Mucosa of rectum (tissue), 2 donors: Measurements from ENCODE around the gene LMO7.
A peak's percentile ranks its signal among the peaks of the same experiment; 100 is the strongest.
"Not testable (repeated sequence)": the region's sequence is repeated elsewhere in the genome, so short reads cannot be mapped to it uniquely, and the experiment has no call there.

Source experiments
- H3K27ac ChIP-seq, 2 donors: one replicate each; pipeline ENCODE4 v1.7.0; 2013; ENCODE audit warnings: inconsistent platforms in 2 of 2, low read depth in 2 of 2, low read length in 2 of 2
- H3K27me3 ChIP-seq, 2 donors: one replicate each; pipeline ENCODE4 v1.7.0; 2013; ENCODE audit warnings: low read length in 2 of 2; ENCODE audit not compliant: control insufficient read depth in 2 of 2, insufficient read depth in 2 of 2
- H3K36me3 ChIP-seq, 2 donors: one replicate each; pipeline ENCODE4 v1.7.0; 2013; ENCODE audit warnings: low read length in 2 of 2; ENCODE audit not compliant: control insufficient read depth in 2 of 2, insufficient read depth in 2 of 2
- H3K4me1 ChIP-seq, 2 donors: one replicate each; pipeline ENCODE4 v1.7.0; 2013; ENCODE audit warnings: low read length in 2 of 2, mild to moderate bottlenecking in 1 of 2; ENCODE audit not compliant: control insufficient read depth in 2 of 2, insufficient read depth in 2 of 2
- H3K4me3 ChIP-seq, 2 donors: one replicate each; pipeline ENCODE4 v1.7.0; 2013; ENCODE audit warnings: low read length in 2 of 2
- H3K9ac ChIP-seq, 2 donors: one replicate each; pipeline ENCODE4 v1.7.0; 2013; ENCODE audit warnings: low read length in 2 of 2, low read depth in 1 of 2, mild to moderate bottlenecking in 1 of 2
- H3K9me3 ChIP-seq, 2 donors: one replicate each; pipeline ENCODE4 v1.7.0; 2013; ENCODE audit warnings: low read length in 2 of 2; ENCODE audit not compliant: control insufficient read depth in 2 of 2
- donor health status: healthy.
- donor health status: Normal muscosa, but diverticular disease.

Gene LMO7

GRCh38 chr13:75792526-75793187 is 156.5 kb downstream of the LMO7 start:
- no peaks in the 10 kb centered on the region for H3K27me3 ChIP-seq
- no peak overlapping the region for H3K9ac ChIP-seq
- no peak overlapping the region for H3K4me3 ChIP-seq
- peak overlapping the region; percentile 27 to 52 for H3K27ac ChIP-seq
- peaks cover 24 to 44% of the 10 kb centered on the region in 2 donors for H3K4me1 ChIP-seq
- peaks cover 0 to 1% of the 10 kb centered on the region in 2 donors for H3K36me3 ChIP-seq
- H3K9me3 ChIP-seq: no peaks in the 10 kb centered on the region

DNA sequence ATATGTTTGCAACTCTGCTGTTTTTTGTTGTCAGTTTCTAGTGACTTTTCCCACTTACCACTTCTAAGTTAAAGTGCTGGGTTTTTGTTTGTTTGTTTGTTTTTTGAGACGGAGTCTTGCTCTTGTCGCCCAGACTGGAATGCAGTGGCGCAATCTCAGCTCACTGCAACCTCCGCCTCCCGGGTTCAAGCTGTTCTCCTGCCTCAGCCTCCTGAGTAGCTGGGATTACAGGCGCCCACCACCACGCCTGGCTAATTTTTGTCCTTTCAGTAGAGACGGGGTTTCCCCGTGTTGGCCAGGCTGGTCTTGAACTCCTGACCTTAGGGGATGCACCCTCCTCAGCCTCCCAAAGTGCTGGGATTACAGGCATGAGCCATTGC is 157.0 kb downstream of the LMO7 start:
- peaks cover 26 to 48% of the 10 kb centered on the region in 2 donors for H3K4me1 ChIP-seq
- H3K9me3 ChIP-seq, H3K27me3 ChIP-seq, H3K9ac ChIP-seq, H3K27ac ChIP-seq, H3K4me3 ChIP-seq, H3K36me3 ChIP-seq: not testable (repeated sequence)

DNA sequence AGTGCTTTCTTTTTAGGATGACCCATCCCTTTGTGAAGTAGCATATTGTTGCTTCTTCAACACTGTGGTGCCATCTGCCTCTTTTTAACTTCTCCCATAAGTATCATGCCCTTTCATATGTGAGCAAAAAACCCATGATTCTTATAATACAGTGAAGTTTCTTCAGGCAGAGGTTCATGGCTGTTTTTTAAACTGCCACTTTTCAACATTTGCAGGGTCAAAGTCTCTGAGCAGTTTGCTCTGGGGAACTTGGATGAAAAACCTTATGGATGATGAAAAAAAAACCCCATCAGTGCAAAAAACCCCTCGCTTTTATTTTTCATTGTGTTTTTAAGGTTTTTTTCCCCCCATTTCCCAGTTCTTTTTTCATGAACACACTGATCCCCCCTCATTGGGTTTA is 158.5 kb downstream of the LMO7 start:
- H3K27me3 ChIP-seq: no peaks in the 10 kb centered on the region
- H3K4me1 ChIP-seq: peaks cover 15 to 39% of the 10 kb centered on the region in 2 donors
- H3K36me3 ChIP-seq: peaks cover 0 to 2% of the 10 kb centered on the region in 2 donors
- no peaks in the 10 kb centered on the region for H3K9me3 ChIP-seq
- no peak overlapping the region for H3K27ac ChIP-seq
- no peak overlapping the region for H3K4me3 ChIP-seq
- no peak overlapping the region for H3K9ac ChIP-seq

DNA sequence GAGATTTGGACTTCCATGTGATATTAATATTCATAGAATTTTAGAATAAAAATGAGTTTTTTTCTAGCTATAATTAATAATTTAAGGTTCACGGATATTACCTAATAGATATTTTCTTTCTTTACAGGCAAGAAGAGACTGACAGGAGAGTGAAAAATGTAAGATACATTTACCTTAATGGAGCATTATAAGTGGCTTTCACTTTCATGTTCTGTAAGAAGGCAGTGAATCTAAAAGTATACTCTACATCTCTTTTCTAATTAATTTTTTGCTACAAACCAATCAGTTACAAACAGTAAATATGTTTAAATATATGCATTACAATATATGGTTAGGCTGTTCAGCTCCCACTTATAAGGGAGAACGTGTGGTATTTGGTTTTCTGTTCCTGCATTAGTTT is 159.1 kb downstream of the LMO7 start:
- no peaks in the 10 kb centered on the region for H3K27me3 ChIP-seq
- no peak overlapping the region for H3K27ac ChIP-seq
- no peaks in the 10 kb centered on the region for H3K9me3 ChIP-seq
- H3K36me3 ChIP-seq: peaks cover 0 to 2% of the 10 kb centered on the region in 2 donors
- H3K4me1 ChIP-seq: peaks cover 14 to 39% of the 10 kb centered on the region in 2 donors
- H3K4me3 ChIP-seq: no peak overlapping the region
- no peak overlapping the region for H3K9ac ChIP-seq

GRCh38 chr13:75796825-75797224 is 160.7 kb downstream of the LMO7 start:
- Histone ChIP-seq H3K9ac (no peak overlapping the region), H3K9me3 (no peaks in the 10 kb centered on the region), H3K4me3 (no peak overlapping the region), H3K27me3 (no peaks in the 10 kb centered on the region), H3K27ac (peak overlapping the region; percentile 63 to 76), H3K4me1 (peaks cover 12 to 42% of the 10 kb centered on the region in 2 donors), H3K36me3 (peaks cover 0 to 8% of the 10 kb centered on the region in 2 donors)

- Histone ChIP-seq H3K4me3 (no peak overlapping the region), H3K27ac (peak overlapping the region; percentile 63 to 76), H3K36me3 (peaks cover 0 to 8% of the 10 kb centered on the region in 2 donors), H3K9ac (no peak overlapping the region), H3K27me3 (no peaks in the 10 kb centered on the region), H3K9me3 (no peaks in the 10 kb centered on the region), H3K4me1 (peaks cover 8 to 38% of the 10 kb centered on the region in 2 donors)
Observed at GRCh38 chr13:75797239-75797638, 161.1 kb downstream of the LMO7 start.

DNA sequence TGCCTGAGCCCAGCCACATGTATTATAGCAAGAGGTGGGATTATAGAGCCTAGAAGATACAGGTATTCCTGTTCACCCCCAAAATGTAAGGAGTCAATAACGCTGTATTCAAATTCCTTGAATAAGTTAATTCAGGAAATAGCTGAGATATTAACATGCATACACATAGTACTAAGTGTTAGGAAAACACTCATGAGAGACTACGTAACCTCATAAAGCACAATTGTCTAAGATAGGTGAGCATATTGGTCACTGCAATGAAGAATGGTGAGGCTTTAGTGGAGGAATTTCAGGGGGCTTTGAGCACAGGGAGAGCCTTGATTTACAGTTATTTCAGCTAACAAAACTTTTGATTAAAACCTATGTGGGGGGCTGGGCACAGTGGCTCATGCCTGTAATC is 161.6 kb downstream of the LMO7 start:
- H3K27me3 ChIP-seq: no peaks in the 10 kb centered on the region
- peaks cover 0 to 8% of the 10 kb centered on the region in 2 donors for H3K36me3 ChIP-seq
- no peak overlapping the region for H3K4me3 ChIP-seq
- H3K27ac ChIP-seq: peak overlapping the region; percentile 63 to 76
- H3K9ac ChIP-seq: no peak overlapping the region
- H3K4me1 ChIP-seq: peaks cover 9 to 38% of the 10 kb centered on the region in 2 donors
- H3K9me3 ChIP-seq: no peaks in the 10 kb centered on the region

DNA sequence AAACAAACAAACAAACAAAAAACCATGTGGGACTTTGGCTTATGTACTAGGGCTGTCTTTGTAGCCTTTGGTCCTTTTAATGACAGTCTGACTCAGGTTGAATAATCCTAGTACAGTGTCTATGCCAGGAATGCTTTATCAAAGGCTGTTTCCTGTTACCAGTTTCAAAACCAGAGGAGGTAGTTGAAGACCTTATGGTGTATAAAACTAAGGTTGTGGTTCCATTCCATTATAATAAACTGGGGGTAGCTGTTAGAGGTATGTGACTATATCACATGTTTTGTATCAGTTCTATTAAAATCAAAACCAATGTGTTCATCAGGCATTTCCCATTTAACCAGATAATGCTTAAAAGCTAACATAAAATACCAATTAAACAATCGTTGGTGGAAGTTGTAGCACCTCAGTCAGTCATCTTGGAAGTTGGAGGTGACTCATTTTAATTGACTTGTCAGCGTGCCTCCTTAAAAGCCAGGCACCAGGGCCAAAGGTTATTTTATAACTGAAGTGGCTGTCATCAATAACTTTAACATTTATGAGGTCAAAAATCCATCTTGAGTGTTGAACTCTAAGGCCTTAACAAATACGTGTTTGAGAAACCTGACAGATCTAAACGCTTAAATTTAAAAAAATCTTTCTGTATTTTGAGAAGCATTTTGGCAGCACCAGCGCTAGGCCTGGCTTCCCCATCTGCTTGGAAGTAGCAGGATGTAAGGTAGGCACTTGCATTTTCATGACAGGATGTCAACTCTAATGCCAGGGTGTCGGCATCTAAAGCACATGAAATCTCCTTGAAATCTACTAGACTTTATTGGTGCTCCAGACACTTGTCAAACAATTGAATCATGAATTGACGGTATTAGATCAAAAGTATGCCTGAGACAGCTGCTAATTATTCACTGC is 162.5 kb downstream of the LMO7 start:
- Histone ChIP-seq H3K9ac (no peak overlapping the region), H3K9me3 (no peaks in the 10 kb centered on the region), H3K27me3 (no peaks in the 10 kb centered on the region), H3K36me3 (peaks cover 0 to 8% of the 10 kb centered on the region in 2 donors), H3K4me1 (peaks cover 12 to 43% of the 10 kb centered on the region in 2 donors), H3K4me3 (no peak overlapping the region), H3K27ac (peak overlapping the region; percentile 63 to 76)

DNA sequence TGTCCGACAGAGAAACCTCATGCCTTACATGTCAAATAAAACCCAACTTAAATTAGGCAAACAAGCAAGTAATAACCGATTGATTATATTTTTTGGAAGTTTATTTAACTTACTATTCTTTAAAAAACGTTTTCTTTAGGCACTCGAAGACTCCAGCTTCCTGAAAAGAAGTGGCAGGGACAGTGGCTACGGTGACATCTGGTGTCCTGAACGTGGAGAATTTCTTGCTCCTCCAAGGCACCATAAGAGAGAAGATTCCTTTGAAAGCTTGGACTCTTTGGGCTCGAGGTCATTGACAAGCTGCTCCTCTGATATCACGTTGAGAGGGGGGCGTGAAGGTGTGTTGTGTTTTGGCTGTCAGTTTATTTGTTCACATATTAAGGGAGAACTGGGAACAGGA is 164.4 kb downstream of the LMO7 start:
- H3K27ac ChIP-seq: no peak overlapping the region
- H3K4me3 ChIP-seq: no peak overlapping the region
- H3K27me3 ChIP-seq: no peaks in the 10 kb centered on the region
- H3K9ac ChIP-seq: no peak overlapping the region
- H3K4me1 ChIP-seq: peaks cover 12 to 33% of the 10 kb centered on the region in 2 donors
- H3K9me3 ChIP-seq: no peaks in the 10 kb centered on the region
- peaks cover 11 to 25% of the 10 kb centered on the region in 2 donors for H3K36me3 ChIP-seq

- Histone ChIP-seq H3K27ac (peak overlapping the region in 1 of 2 donors; percentile 86), H3K9me3 (no peaks in the 10 kb centered on the region), H3K9ac (no peak overlapping the region), H3K36me3 (peaks cover 18 to 31% of the 10 kb centered on the region in 2 donors), H3K27me3 (no peaks in the 10 kb centered on the region), H3K4me1 (peaks cover 12 to 33% of the 10 kb centered on the region in 2 donors), H3K4me3 (no peak overlapping the region)
Observed at GRCh38 chr13:75801388-75801945, 165.3 kb downstream of the LMO7 start.
